ENCODE measurements around the gene HIPK3. TPM values are rescaled to one million over a fixed set of nuclear protein-coding genes. Genes with fewer than 3 reads are reported as not detected.

Gene HIPK3
- total RNA-seq, 6 donors from 2014 or later, result 63.9 to 149 (median 133) TPM

DNA sequence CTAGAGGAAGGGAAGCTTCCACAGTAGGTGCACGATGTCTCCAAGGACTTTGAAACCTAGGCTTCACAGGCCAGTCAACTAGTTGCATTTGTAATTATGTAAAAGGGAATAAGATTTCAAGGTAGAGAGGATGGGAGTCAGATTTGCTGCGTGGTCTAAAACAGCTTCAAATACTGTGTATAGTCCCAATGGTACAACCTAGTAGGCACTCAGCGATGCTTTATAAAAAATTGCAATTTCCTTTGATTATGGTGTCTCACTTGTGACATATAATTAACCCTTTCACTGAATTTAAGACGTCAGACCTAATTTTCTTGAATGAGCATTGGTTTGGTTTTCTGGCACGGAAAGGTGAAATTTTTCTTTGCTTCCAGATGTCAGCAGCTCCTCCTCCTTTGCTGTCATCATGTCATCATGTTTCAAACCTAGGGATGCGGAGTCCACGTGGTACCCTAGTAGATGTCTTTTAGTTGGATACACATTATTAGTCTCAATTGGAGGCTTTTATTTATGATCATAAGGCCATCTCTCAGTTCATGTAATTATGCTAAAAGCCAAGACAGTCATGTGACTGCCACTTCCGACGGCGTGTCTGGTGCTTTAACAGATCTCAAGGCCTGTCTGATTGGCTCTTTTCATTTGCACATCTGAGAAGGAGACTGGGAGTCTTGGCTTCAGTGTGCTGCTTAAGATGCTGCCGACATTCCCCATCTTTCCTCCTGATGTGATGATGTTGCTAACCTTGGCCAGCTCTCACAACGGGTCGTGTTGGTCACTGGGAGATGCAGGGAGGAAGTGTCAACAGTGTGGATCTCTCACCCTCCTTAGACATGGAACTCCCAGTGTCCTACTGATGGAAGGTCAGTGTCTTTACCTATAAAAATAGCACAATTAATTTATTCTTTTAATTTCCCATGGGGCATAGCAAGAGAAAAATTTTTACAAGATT, 134.0 kb downstream of the HIPK3 start:
- no peaks in the 10 kb centered on the region for H3K36me3 ChIP-seq
- no peaks in the 10 kb centered on the region for H3K9me3 ChIP-seq
- 81 to 86% methylated on average over 13 of the region's 13 CpGs for WGBS, 2 donors
- no peak for DNase-seq
- no peak for ATAC-seq (ENCODE audit: low FRiP score in 2 of 2)
- H3K27ac ChIP-seq, result no peak overlapping the region
- H3K4me1 ChIP-seq, result no peaks in the 10 kb centered on the region
- no peak overlapping the region for H3K4me3 ChIP-seq
- no peak for TF ChIP-seq POLR2A (IDR thresholded peaks at IDR 0.05)
- TF ChIP-seq, protein P1, sequence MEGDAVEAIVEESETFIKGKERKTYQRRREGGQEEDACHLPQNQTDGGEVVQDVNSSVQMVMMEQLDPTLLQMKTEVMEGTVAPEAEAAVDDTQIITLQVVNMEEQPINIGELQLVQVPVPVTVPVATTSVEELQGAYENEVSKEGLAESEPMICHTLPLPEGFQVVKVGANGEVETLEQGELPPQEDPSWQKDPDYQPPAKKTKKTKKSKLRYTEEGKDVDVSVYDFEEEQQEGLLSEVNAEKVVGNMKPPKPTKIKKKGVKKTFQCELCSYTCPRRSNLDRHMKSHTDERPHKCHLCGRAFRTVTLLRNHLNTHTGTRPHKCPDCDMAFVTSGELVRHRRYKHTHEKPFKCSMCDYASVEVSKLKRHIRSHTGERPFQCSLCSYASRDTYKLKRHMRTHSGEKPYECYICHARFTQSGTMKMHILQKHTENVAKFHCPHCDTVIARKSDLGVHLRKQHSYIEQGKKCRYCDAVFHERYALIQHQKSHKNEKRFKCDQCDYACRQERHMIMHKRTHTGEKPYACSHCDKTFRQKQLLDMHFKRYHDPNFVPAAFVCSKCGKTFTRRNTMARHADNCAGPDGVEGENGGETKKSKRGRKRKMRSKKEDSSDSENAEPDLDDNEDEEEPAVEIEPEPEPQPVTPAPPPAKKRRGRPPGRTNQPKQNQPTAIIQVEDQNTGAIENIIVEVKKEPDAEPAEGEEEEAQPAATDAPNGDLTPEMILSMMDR (IDR thresholded peaks at IDR 0.05), result no peak
- no peaks in the 10 kb centered on the region for H3K27me3 ChIP-seq

DNA sequence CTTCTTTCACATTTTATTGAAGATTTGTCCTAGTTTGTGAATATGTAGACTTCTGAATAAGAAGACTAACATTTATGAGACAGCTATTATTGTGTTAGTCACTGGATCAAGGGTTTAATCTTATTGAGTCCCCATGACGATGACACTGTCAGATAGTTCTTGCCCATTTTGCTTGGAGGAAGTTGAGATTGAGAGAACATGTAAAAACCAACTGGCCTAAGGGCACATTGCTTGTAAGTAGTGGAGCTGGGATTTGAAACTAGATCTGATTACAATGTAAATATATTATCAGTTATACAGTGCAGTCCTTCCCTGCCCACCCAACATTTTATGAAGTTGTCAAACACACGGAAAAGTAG, 134.7 kb downstream of the HIPK3 start:
- no peak overlapping the region for H3K4me3 ChIP-seq
- H3K4me1 ChIP-seq, result no peaks in the 10 kb centered on the region
- TF ChIP-seq POLR2A (IDR thresholded peaks at IDR 0.05) (no peak), POLR2AphosphoS5 (IDR thresholded peaks at IDR 0.05) (no peak), EP300 (IDR thresholded peaks at IDR 0.05) (no peak)
- TF ChIP-seq, protein P1 (IDR thresholded peaks at IDR 0.05), result no peak
- DNase-seq (no peak), ATAC-seq (ENCODE audit: low FRiP score in 2 of 2) (no peak)
- no peaks in the 10 kb centered on the region for H3K36me3 ChIP-seq
- H3K27me3 ChIP-seq, result no peaks in the 10 kb centered on the region
- no peak overlapping the region for H3K27ac ChIP-seq
- no peaks in the 10 kb centered on the region for H3K9me3 ChIP-seq
- WGBS, 2 donors, result 88 to 92% methylated on average over 2 of the region's 2 CpGs

DNA sequence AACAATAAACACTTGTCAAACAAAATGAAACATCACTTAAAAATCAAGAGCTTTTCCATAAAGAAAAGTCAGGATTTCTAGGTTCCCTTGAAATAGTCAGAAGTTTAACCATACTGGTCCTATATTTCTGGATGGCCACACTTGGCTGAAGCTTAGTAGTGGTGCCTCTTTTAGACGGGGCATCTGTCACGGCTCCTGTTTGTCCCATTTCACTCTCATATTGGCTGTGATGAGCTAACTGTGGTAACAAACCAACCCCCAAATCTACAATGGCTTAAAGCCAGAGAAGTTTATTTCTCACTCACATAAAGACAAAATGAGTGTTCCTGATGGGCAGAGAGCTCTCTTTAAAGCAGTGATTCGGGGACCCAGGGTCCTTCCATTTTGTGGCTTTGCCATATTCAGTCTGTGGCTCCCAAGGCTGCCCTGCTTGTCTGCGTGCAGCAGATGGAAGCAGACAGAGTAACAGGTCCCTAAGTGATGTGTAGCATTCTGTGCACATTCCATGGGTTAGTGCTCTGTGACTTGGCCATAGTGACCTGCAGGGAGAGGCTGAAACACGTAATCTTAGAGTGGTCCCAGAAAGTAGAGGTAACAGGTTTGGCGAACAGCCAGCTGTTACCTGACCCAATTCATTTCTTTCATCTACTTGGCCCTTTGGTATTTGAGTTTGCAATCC, 137.4 kb downstream of the HIPK3 start:
- TF ChIP-seq POLR2A (IDR thresholded peaks at IDR 0.05) (no peak), EP300 (IDR thresholded peaks at IDR 0.05) (no peak), POLR2AphosphoS5 (IDR thresholded peaks at IDR 0.05) (no peak)
- TF ChIP-seq, protein P1 (IDR thresholded peaks at IDR 0.05), result no peak
- H3K9me3 ChIP-seq, result no peaks in the 10 kb centered on the region
- no peaks in the 10 kb centered on the region for H3K36me3 ChIP-seq
- H3K27me3 ChIP-seq, result no peaks in the 10 kb centered on the region
- no peaks in the 10 kb centered on the region for H3K4me1 ChIP-seq
- WGBS, 2 donors, result 73 to 77% methylated on average over 6 of the region's 6 CpGs
- no peak overlapping the region for H3K27ac ChIP-seq
- no peak for ATAC-seq (ENCODE audit: low FRiP score in 2 of 2)
- H3K4me3 ChIP-seq, result no peak overlapping the region
- DNase-seq, result no peak

DNA sequence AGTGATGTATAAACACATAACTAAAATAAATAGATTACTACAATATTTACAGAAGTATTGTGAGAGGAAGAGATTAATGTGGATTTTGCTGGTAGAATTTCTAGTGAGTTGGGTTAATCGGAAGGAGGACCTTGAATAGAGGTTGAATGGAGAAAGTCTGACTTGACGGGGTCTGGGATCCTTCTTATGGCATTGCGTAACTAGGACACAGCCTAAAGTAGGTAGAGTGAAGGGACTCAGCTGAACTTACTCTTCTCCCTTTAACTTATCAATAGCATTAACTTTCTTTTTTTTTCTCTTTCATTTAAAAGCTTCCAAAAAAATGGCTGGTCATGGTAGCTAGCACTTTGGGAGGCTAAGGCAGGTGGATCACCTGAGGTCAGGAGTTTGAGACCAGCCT, 139.2 kb downstream of the HIPK3 start:
- Histone ChIP-seq H3K9me3 (no peaks in the 10 kb centered on the region), H3K27me3 (no peaks in the 10 kb centered on the region), H3K27ac (no peak overlapping the region), H3K4me3 (no peak overlapping the region), H3K4me1 (no peaks in the 10 kb centered on the region), H3K36me3 (no peaks in the 10 kb centered on the region)
- TF ChIP-seq EP300 (IDR thresholded peaks at IDR 0.05) (no peak), POLR2AphosphoS5 (IDR thresholded peaks at IDR 0.05) (no peak), POLR2A (IDR thresholded peaks at IDR 0.05) (no peak)
- TF ChIP-seq, protein P1 (IDR thresholded peaks at IDR 0.05), result no peak
- ATAC-seq (ENCODE audit: low FRiP score in 2 of 2) (no peak), DNase-seq (no peak)
- 89% methylated on average over 3 of the region's 3 CpGs for WGBS, 2 donors
